ENCODE data around the gene DHX9. TPM values are rescaled to one million over a fixed set of nuclear protein-coding genes. Genes with fewer than 3 reads are reported as not detected.

DHX9 gene
- polyA plus RNA-seq, 1 donor from 2014 or later = 193 TPM

GRCh38 chr1:182848736-182849135 is 9.6 kb downstream of the DHX9 start:
- Histone ChIP-seq H2AFZ (ENCODE audit: low read depth, low read length) (no peak overlapping the region), H3K9ac (ENCODE audit: low read length) (no peak overlapping the region), H3K4me3 (ENCODE audit: low read length) (no peak overlapping the region), H3K4me2 (ENCODE audit: low read length) (no peak overlapping the region), H3K27ac (ENCODE audit: low read length) (no peak overlapping the region), H3K9me2 (ENCODE audit: insufficient read depth, low read length) (no peaks in the 10 kb centered on the region), H3K79me2 (replicated peaks; ENCODE audit: insufficient read depth, low read length) (peaks cover 95% of the 10 kb centered on the region), H3K36me3 (ENCODE audit: insufficient read depth, low read length) (peaks cover 23% of the 10 kb centered on the region), H3F3A (ENCODE audit: insufficient read depth, low read length, poor library complexity, severe bottlenecking) (peaks cover 6% of the 10 kb centered on the region), H3K9me3 (ENCODE audit: low read length) (no peaks in the 10 kb centered on the region), H3K27me3 (ENCODE audit: insufficient read depth, low read depth, low read length) (no peaks in the 10 kb centered on the region), H4K20me1 (ENCODE audit: insufficient read depth) (peaks cover 30% of the 10 kb centered on the region)
- TF ChIP-seq EP300 (conservative IDR thresholded peaks at IDR 0.05; ENCODE audit: poor library complexity, severe bottlenecking) = no peak
- TF ChIP-seq REST (IDR thresholded peaks at IDR 0.05; ENCODE audit: borderline replicate concordance) = no peak
- no peak for TF ChIP-seq SMC3 (conservative IDR thresholded peaks at IDR 0.05; ENCODE audit: poor library complexity)
- no peak for TF ChIP-seq POLR2AphosphoS5 (IDR thresholded peaks at IDR 0.05)
- no peak for TF ChIP-seq MXI1 (conservative IDR thresholded peaks at IDR 0.05; ENCODE audit: poor library complexity, severe bottlenecking)
- no peak for TF ChIP-seq EZH2 (IDR thresholded peaks at IDR 0.05; ENCODE audit: borderline replicate concordance, insufficient read depth, low read length, poor library complexity, severe bottlenecking)
- no peak for TF ChIP-seq RAD21 (conservative IDR thresholded peaks at IDR 0.05)
- no peak for TF ChIP-seq TAF1 (IDR thresholded peaks at IDR 0.05; ENCODE audit: low read depth)
- TF ChIP-seq CTCF (IDR thresholded peaks at IDR 0.05; ENCODE audit: poor library complexity, severe bottlenecking) = no peak

DNA sequence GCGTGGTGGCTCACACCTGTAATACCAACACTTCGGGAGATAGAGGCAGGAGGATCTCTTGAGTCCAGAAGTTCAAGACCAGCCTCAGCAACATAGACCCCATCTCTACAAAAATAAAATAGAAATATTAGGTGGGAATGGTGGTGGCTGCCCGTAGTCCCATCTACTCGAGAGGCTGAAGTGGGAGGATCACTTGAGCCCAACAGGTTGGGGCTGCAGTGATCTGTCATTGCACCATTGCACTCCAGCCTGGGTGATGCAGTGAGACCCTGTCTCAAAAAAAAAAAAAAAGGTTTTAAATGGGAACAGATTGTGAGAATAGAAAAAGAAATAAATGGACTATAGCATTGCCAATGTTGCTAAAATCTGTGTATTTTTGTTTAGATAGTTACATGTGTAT is 11.2 kb downstream of the DHX9 start:
- H3K9me3 ChIP-seq (ENCODE audit: low read length) = no peaks in the 10 kb centered on the region
- H3K9me2 ChIP-seq (ENCODE audit: insufficient read depth, low read length) = no peaks in the 10 kb centered on the region
- no peak for TF ChIP-seq EZH2 (IDR thresholded peaks at IDR 0.05; ENCODE audit: borderline replicate concordance, insufficient read depth, low read length, poor library complexity, severe bottlenecking)
- TF ChIP-seq SMC3 (conservative IDR thresholded peaks at IDR 0.05; ENCODE audit: poor library complexity) = no peak
- TF ChIP-seq MXI1 (conservative IDR thresholded peaks at IDR 0.05; ENCODE audit: poor library complexity, severe bottlenecking) = no peak
- TF ChIP-seq RAD21 (conservative IDR thresholded peaks at IDR 0.05) = no peak
- TF ChIP-seq TAF1 (IDR thresholded peaks at IDR 0.05; ENCODE audit: low read depth) = no peak
- TF ChIP-seq CTCF (IDR thresholded peaks at IDR 0.05; ENCODE audit: poor library complexity, severe bottlenecking) = no peak
- no peak for TF ChIP-seq EP300 (conservative IDR thresholded peaks at IDR 0.05; ENCODE audit: poor library complexity, severe bottlenecking)
- TF ChIP-seq POLR2AphosphoS5 (IDR thresholded peaks at IDR 0.05) = no peak
- no peak for TF ChIP-seq REST (IDR thresholded peaks at IDR 0.05; ENCODE audit: borderline replicate concordance)
- peaks cover 6% of the 10 kb centered on the region for H3F3A ChIP-seq (ENCODE audit: insufficient read depth, low read length, poor library complexity, severe bottlenecking)
- H3K79me2 ChIP-seq (replicated peaks; ENCODE audit: insufficient read depth, low read length) = peaks cover 92% of the 10 kb centered on the region
- H3K9ac ChIP-seq (ENCODE audit: low read length) = no peak overlapping the region
- H2AFZ ChIP-seq (ENCODE audit: low read depth, low read length) = no peak overlapping the region
- no peak overlapping the region for H3K27ac ChIP-seq (ENCODE audit: low read length)
- H4K20me1 ChIP-seq (ENCODE audit: insufficient read depth) = peaks cover 23% of the 10 kb centered on the region
- H3K4me3 ChIP-seq (ENCODE audit: low read length) = no peak overlapping the region
- H3K36me3 ChIP-seq (ENCODE audit: insufficient read depth, low read length) = peaks cover 24% of the 10 kb centered on the region
- H3K27me3 ChIP-seq (ENCODE audit: insufficient read depth, low read depth, low read length) = no peaks in the 10 kb centered on the region
- H3K4me2 ChIP-seq (ENCODE audit: low read length) = no peak overlapping the region
